Upper lobe of left lung (tissue), 4 donors: ENCODE results near the gene RBM15.

Experiments
- CTCF ChIP-seq, 6 experiments: fragments of 450-650 bp in 4 of 6; fragments of 200-600 bp in 2 of 6; sonication (generic) in 2 of 6; IDR thresholded peaks; one replicate each; pipeline ENCODE4 v1.5.1; 2016 to 2019; ENCODE audit warnings: antibody characterized with exemption in 6 of 6
- EP300 ChIP-seq, 4 donors: sonication (generic); formaldehyde crosslinking; IDR thresholded peaks; one replicate each; pipeline ENCODE4 v1.5.1; 2017; ENCODE audit warnings: antibody characterized with exemption in 4 of 4, control low read depth in 2 of 4
- POLR2A ChIP-seq, 4 donors: fragments of 450-650 bp; IDR thresholded peaks; one replicate each; pipeline ENCODE4 v1.5.1; 2016 to 2017; ENCODE audit warnings: antibody characterized with exemption in 4 of 4, mild to moderate bottlenecking in 2 of 4
- POLR2AphosphoS5 ChIP-seq, 2 donors: sonication (generic); formaldehyde crosslinking; IDR thresholded peaks; one replicate each; pipeline ENCODE4 v1.5.1; 2017; ENCODE audit warnings: antibody characterized with exemption in 2 of 2

- TF ChIP-seq CTCF (IDR thresholded peaks at IDR 0.05) (no peak), EP300 (IDR thresholded peaks at IDR 0.05) (no peak), POLR2A (IDR thresholded peaks at IDR 0.05) (no peak), POLR2AphosphoS5 (IDR thresholded peaks at IDR 0.05) (no peak)
These were observed 22.4 kb upstream of the RBM15 start for GRCh38 chr1:110316735-110317134.
